HG02623 (cell line): ENCODE results near the gene KLHL14.
"Not testable (repeated sequence)": the region's sequence is repeated elsewhere in the genome, so short reads cannot be mapped to it uniquely, and the experiment has no call there.

Experiments
- ATAC-seq: cut with Tn5 transposase; IDR thresholded peaks from one replicate; pipeline ENCODE4 v1.9.1; 2021; ENCODE audit warnings: moderate library complexity; ENCODE audit not compliant: unreplicated experiment

The KLHL14 gene

GRCh38 chr18:32661486-32662299 lies 111.1 kb downstream of the KLHL14 start:
- ATAC-seq: no peak

- ATAC-seq: not testable (repeated sequence)
These were observed 118.3 kb downstream of the KLHL14 start for GRCh38 chr18:32654507-32654906.

GRCh38 chr18:32637659-32638058 lies 135.2 kb downstream of the KLHL14 start:
- ATAC-seq: not testable (repeated sequence)

- ATAC-seq: no peak
These were observed 135.6 kb downstream of the KLHL14 start for GRCh38 chr18:32637226-32637625.

- no peak for ATAC-seq
These were observed 137.9 kb downstream of the KLHL14 start for GRCh38 chr18:32634876-32635431.

GRCh38 chr18:32629981-32630700 lies 142.7 kb downstream of the KLHL14 start:
- no peak for ATAC-seq

- ATAC-seq: no peak
These were observed 143.5 kb downstream of the KLHL14 start for GRCh38 chr18:32629292-32629691.

- no peak for ATAC-seq
These were observed 148.6 kb downstream of the KLHL14 start for GRCh38 chr18:32624182-32624723.

GRCh38 chr18:32623563-32623962 lies 149.3 kb downstream of the KLHL14 start:
- no peak for ATAC-seq
